Esophagus squamous epithelium (tissue), 4 donors: ENCODE results near the gene WDR6.

Source experiments
- CTCF ChIP-seq, 6 experiments: fragments of 450-650 bp in 4 of 6; fragments of 200-600 bp in 2 of 6; sonication (generic) in 2 of 6; IDR thresholded peaks; one replicate each; pipeline ENCODE4 v1.5.1; 2016 to 2019; ENCODE audit warnings: antibody characterized with exemption in 6 of 6, mild to moderate bottlenecking in 4 of 6, moderate library complexity in 4 of 6
- POLR2A ChIP-seq, 4 donors: fragments of 450-650 bp; IDR thresholded peaks; one replicate each; pipeline ENCODE4 v1.6.1; 2017; ENCODE audit warnings: antibody characterized with exemption in 4 of 4, mild to moderate bottlenecking in 4 of 4, moderate library complexity in 3 of 4

GRCh38 chr3:48970586-48970985, 36.6 kb upstream of the WDR6 start:
- TF ChIP-seq CTCF (IDR thresholded peaks at IDR 0.05) (no peak), POLR2A (IDR thresholded peaks at IDR 0.05) (no peak)
